DOHH2 (cell line): Measurements from ENCODE around the gene FKTN.

ENCODE experiments used
- H3F3A ChIP-seq: fragments of 200-600 bp; sonication (generic), shearing (Covaris generic); 2 replicates; pipeline ENCODE4 v1.6.0; 2016; ENCODE audit warnings: antibody characterized with exemption, mild to moderate bottlenecking; ENCODE audit not compliant: control insufficient read depth, insufficient read depth
- H3K27ac ChIP-seq: fragments of 200-600 bp; sonication (generic); 2 replicates; pipeline ENCODE4 v1.5.1; 2014; ENCODE audit warnings: low read depth, mild to moderate bottlenecking, low read length, moderate library complexity
- H3K27me3 ChIP-seq: fragments of 200-600 bp; sonication (generic); 2 replicates; pipeline ENCODE4 v1.6.1; 2014; ENCODE audit warnings: mild to moderate bottlenecking, low read length, mixed read lengths; ENCODE audit not compliant: control insufficient read depth
- H3K36me3 ChIP-seq: fragments of 200-600 bp; sonication (generic); 2 replicates; pipeline ENCODE4 v1.6.1; 2014; ENCODE audit warnings: mild to moderate bottlenecking, low read length, moderate library complexity, mixed read lengths; ENCODE audit not compliant: control insufficient read depth
- H3K4me1 ChIP-seq: fragments of 200-600 bp; sonication (generic); 2 replicates; pipeline ENCODE4 v1.6.1; 2014; ENCODE audit warnings: mild to moderate bottlenecking, low read length, mixed read lengths; ENCODE audit not compliant: control insufficient read depth
- H3K4me2 ChIP-seq: fragments of 200-600 bp; sonication (generic); 2 replicates; pipeline ENCODE4 v1.6.0; 2014; ENCODE audit warnings: mild to moderate bottlenecking, low read length, moderate library complexity
- H3K4me3 ChIP-seq: fragments of 200-600 bp; sonication (generic); 2 replicates; pipeline ENCODE4 v1.5.1; 2014; ENCODE audit warnings: mild to moderate bottlenecking, low read length, mixed read lengths
- H3K79me2 ChIP-seq: fragments of 200-600 bp; sonication (generic); 2 replicates; pipeline ENCODE4 v1.6.1; 2014; ENCODE audit warnings: mild to moderate bottlenecking, low read length, mixed read lengths; ENCODE audit not compliant: control insufficient read depth
- H3K9me2 ChIP-seq: fragments of 200-600 bp; sonication (generic); replicated peaks from 2 replicates; pipeline ENCODE4 v1.6.1; 2014; ENCODE audit warnings: mild to moderate bottlenecking, low read length, mixed read lengths; ENCODE audit not compliant: control insufficient read depth
- H3K9me3 ChIP-seq: fragments of 200-600 bp; sonication (generic); 2 replicates; pipeline ENCODE4 v1.6.1; 2014; ENCODE audit warnings: antibody characterized with exemption, low read length, mixed read lengths; ENCODE audit not compliant: control insufficient read depth, insufficient read depth
- H4K20me1 ChIP-seq: fragments of 200-600 bp; sonication (generic); 2 replicates; pipeline ENCODE4 v1.6.0; 2014; ENCODE audit warnings: low read depth, mild to moderate bottlenecking, antibody characterized with exemption, low read length, moderate library complexity; ENCODE audit not compliant: control insufficient read depth, insufficient read depth
- CTCF ChIP-seq: fragments of 200-600 bp; sonication (generic); IDR thresholded peaks from one replicate; pipeline ENCODE4 v1.5.1; 2014; ENCODE audit warnings: antibody characterized with exemption, mild to moderate bottlenecking, low read depth, low read length; ENCODE audit not compliant: poor library complexity, severe bottlenecking
- EZH2phosphoT487 ChIP-seq: fragments of 200-600 bp; sonication (generic); IDR thresholded peaks from 2 replicates; pipeline ENCODE4 v1.6.1; 2017; ENCODE audit warnings: borderline replicate concordance, mild to moderate bottlenecking, antibody characterized with exemption, low read length, moderate library complexity, mixed read lengths

Gene FKTN

DNA sequence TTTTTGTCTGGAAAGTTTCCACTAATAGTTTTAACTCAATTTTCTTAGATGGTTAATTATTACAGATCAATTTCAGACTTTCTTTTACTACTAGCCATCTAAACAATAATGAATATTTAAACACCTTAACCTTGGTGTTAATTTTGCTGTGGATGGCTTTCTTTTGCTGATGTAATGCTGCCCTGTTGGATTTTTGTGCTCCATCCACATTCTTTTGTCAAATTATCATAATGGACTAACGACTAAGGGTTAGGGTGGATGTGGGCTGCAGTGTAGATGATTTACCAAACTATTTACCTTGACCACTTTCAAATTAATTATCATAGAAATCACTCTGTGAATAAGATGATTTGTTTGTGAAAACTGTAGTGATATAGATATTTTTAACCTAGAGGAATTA lies 120.8 kb downstream of the FKTN start:
- Histone ChIP-seq H3K4me1 (peaks cover 21% of the 10 kb centered on the region), H3K9me2 (no peaks in the 10 kb centered on the region), H4K20me1 (no peaks in the 10 kb centered on the region), H3K79me2 (no peaks in the 10 kb centered on the region), H3K27me3 (no peaks in the 10 kb centered on the region), H3K9me3 (no peaks in the 10 kb centered on the region), H3K4me3 (no peak overlapping the region), H3F3A (no peaks in the 10 kb centered on the region), H3K27ac (no peak overlapping the region), H3K36me3 (no peaks in the 10 kb centered on the region), H3K4me2 (no peak overlapping the region)
- TF ChIP-seq EZH2phosphoT487 (no peak), CTCF (no peak)

- Histone ChIP-seq H3K9me2 (no peaks in the 10 kb centered on the region), H4K20me1 (no peaks in the 10 kb centered on the region), H3K27ac (no peak overlapping the region), H3K4me2 (no peak overlapping the region), H3F3A (no peaks in the 10 kb centered on the region), H3K4me1 (peaks cover 15% of the 10 kb centered on the region), H3K4me3 (no peak overlapping the region), H3K79me2 (no peaks in the 10 kb centered on the region), H3K36me3 (no peaks in the 10 kb centered on the region), H3K27me3 (no peaks in the 10 kb centered on the region), H3K9me3 (no peaks in the 10 kb centered on the region)
- no peak for TF ChIP-seq EZH2phosphoT487
- TF ChIP-seq CTCF, result no peak
Measured at GRCh38 chr9:105679257-105680022, 121.5 kb downstream of the FKTN start.

GRCh38 chr9:105681313-105681712 lies 123.4 kb downstream of the FKTN start:
- H3K9me2 ChIP-seq, result no peaks in the 10 kb centered on the region
- H3F3A ChIP-seq, result no peaks in the 10 kb centered on the region
- no peaks in the 10 kb centered on the region for H3K27me3 ChIP-seq
- H3K9me3 ChIP-seq, result no peaks in the 10 kb centered on the region
- H3K4me3 ChIP-seq, result no peak overlapping the region
- no peak for TF ChIP-seq CTCF
- H3K27ac ChIP-seq, result no peak overlapping the region
- no peak overlapping the region for H3K4me2 ChIP-seq
- no peaks in the 10 kb centered on the region for H3K79me2 ChIP-seq
- H3K4me1 ChIP-seq, result peaks cover 5% of the 10 kb centered on the region
- no peaks in the 10 kb centered on the region for H4K20me1 ChIP-seq
- no peaks in the 10 kb centered on the region for H3K36me3 ChIP-seq
